Cardiac muscle cell (in vitro differentiated cells and primary cell): ENCODE measurements around the gene PAGE4. TPM values are rescaled to one million over a fixed set of nuclear protein-coding genes. Genes with fewer than 3 reads are reported as not detected.

Experiments
- DNase-seq, 2 donors: peaks; one replicate each; pipeline versions ENCODE4 v3.0.0 to v3.0.0-alpha.2; 2010 to 2017; ENCODE audit warnings: low read depth in 1 of 2, low spot score in 1 of 2
- H3K27ac ChIP-seq: fragments of 200-600 bp; sonication (generic); 2 replicates; pipeline ENCODE4 v1.5.1; 2016
- H3K27me3 ChIP-seq: fragments of 200-600 bp; sonication (generic); 2 replicates; pipeline ENCODE4 v1.6.0; 2016; ENCODE audit warnings: control low read depth
- H3K36me3 ChIP-seq: fragments of 200-600 bp; sonication (generic); 2 replicates; pipeline ENCODE4 v1.5.1; 2016; ENCODE audit warnings: control low read depth
- H3K4me1 ChIP-seq: fragments of 200-600 bp; sonication (generic); 2 replicates; pipeline ENCODE4 v1.8.1; 2017; ENCODE audit warnings: low read depth, mild to moderate bottlenecking, mixed run types
- H3K4me3 ChIP-seq: fragments of 200-600 bp; sonication (generic); 2 replicates; pipeline ENCODE4 v1.5.1; 2016; ENCODE audit warnings: mild to moderate bottlenecking
- H3K9me3 ChIP-seq: fragments of 200-600 bp; sonication (generic); 2 replicates; pipeline ENCODE4 v1.5.1; 2017; ENCODE audit warnings: low read depth, mild to moderate bottlenecking, control low read depth
- polyA plus RNA-seq: library from polyadenylated mRNA; unstranded; fragments of >200 nt; fragmentation: Nextera tagmentation; extraction: Ambion mirVana; gene quantifications from 2 replicates; pipeline ENCODE4 v1.2.1, GENCODE V29; 2016
- total RNA-seq: library from RNA; depleted of rRNA; stranded (reverse); fragments of >200 nt; gene quantifications from 2 replicates; pipeline ENCODE4 v1.2.3, GENCODE V29; 2016
- TF ChIP-seq, protein P1 (sequence below): IDR thresholded peaks from 2 replicates; pipeline ENCODE4 v1.5.1; 2012; ENCODE audit warnings: low read depth, mild to moderate bottlenecking, low read length

The PAGE4 gene, protein sequence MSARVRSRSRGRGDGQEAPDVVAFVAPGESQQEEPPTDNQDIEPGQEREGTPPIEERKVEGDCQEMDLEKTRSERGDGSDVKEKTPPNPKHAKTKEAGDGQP
- total RNA-seq = not detected in 2 replicates
- polyA plus RNA-seq = not detected in 2 replicates

DNA sequence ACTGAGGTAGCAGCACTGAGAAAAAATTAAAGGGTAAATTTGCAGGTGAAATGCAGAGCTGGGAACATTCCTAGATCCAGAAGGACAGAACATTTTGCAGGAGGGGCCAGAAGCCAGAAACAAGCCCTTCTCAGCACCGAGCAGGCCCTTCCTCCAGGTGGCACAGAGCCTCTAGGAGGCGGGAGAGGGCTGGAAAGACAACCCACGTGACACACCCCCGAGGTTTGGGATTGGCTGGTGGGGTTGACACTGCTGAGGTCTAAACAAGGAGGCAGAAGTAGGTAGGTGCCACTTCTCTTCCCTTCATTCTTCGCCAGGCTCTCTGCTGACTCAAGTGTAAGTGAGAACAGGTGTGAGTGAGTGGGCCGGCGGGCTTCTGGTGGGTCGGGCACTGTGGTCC lies at the start of gene PAGE4:
Gene PAGE4, plus strand, starts transcription at position 288 of the 400 bp plus-strand sequence. CDS start 1,126 bp downstream, outside the sequence.
- no peak within 1 kb of the TSS for H3K27ac ChIP-seq
- H3K36me3 ChIP-seq = no peaks in the 10 kb centered on the region
- no peaks in the 10 kb centered on the region for H3K9me3 ChIP-seq
- TF ChIP-seq, protein P1, sequence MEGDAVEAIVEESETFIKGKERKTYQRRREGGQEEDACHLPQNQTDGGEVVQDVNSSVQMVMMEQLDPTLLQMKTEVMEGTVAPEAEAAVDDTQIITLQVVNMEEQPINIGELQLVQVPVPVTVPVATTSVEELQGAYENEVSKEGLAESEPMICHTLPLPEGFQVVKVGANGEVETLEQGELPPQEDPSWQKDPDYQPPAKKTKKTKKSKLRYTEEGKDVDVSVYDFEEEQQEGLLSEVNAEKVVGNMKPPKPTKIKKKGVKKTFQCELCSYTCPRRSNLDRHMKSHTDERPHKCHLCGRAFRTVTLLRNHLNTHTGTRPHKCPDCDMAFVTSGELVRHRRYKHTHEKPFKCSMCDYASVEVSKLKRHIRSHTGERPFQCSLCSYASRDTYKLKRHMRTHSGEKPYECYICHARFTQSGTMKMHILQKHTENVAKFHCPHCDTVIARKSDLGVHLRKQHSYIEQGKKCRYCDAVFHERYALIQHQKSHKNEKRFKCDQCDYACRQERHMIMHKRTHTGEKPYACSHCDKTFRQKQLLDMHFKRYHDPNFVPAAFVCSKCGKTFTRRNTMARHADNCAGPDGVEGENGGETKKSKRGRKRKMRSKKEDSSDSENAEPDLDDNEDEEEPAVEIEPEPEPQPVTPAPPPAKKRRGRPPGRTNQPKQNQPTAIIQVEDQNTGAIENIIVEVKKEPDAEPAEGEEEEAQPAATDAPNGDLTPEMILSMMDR = no peak
- DNase-seq = no peak
- H3K27me3 ChIP-seq = peaks cover 3% of the 10 kb centered on the region
- H3K4me1 ChIP-seq = no peaks in the 10 kb centered on the region
- H3K4me3 ChIP-seq = no peak within 1 kb of the TSS

- DNase-seq = no peak
- H3K4me1 ChIP-seq = no peaks in the 10 kb centered on the region
- H3K36me3 ChIP-seq = no peaks in the 10 kb centered on the region
Measured at GRCh38 chrX:49784747-49785280, 44.3 kb upstream of the PAGE4 start.

DNA sequence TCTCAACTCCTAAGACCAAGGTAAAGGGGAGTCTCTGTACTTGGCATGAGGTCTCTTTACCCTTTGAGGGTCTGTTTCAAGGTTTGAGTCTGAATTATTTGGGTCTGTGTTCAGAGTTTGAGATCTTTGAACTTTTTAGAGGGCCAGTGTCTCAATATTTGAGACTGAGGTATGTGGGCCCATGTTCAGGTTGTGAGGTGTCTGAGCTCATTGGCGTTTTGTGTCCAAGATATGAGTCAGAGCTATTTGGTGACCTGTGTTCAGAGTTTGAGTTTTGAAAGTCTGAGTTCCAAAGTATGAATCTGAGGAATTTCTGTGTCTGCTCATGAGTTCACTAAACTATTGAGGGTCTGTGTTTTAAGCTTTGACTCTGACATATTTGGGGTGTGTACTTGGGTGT lies 36.7 kb upstream of the PAGE4 start:
- DNase-seq = no peak
- Histone ChIP-seq H3K36me3 (no peaks in the 10 kb centered on the region), H3K9me3 (no peaks in the 10 kb centered on the region), H3K4me3 (no peak overlapping the region), H3K27me3 (no peaks in the 10 kb centered on the region), H3K4me1 (no peaks in the 10 kb centered on the region), H3K27ac (no peak overlapping the region)
- TF ChIP-seq, protein P1 = no peak

More at GRCh38 chrX:49784747-49785280, 44.3 kb upstream of the PAGE4 start:
- Histone ChIP-seq H3K4me3 (no peak overlapping the region), H3K27ac (no peak overlapping the region), H3K9me3 (no peaks in the 10 kb centered on the region), H3K27me3 (no peaks in the 10 kb centered on the region)
- TF ChIP-seq, protein P1 = no peak

DNA sequence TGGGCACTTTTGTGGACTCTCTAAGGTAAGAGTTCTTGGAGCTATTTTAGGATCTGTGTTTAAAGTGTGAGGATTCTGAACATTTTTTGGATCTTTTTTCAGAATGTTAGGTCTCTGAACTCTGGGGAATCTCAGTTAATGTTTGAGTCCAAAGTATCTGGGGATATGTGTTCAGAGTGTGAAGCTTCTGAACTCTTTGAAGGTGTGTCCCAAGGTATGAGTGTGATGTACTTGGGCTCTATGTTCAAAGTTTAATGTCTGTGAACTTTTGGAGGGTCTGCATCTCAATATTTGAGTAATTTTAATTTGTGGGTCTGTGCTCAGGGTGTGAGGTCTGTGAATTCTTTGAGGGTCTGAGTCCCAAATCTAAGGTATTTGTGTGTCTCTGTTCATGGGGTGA lies 35.4 kb upstream of the PAGE4 start:
- no peaks in the 10 kb centered on the region for H3K27me3 ChIP-seq
- no peak for DNase-seq
- H3K36me3 ChIP-seq = no peaks in the 10 kb centered on the region
- no peaks in the 10 kb centered on the region for H3K9me3 ChIP-seq
- no peak overlapping the region for H3K4me3 ChIP-seq
- H3K4me1 ChIP-seq = no peaks in the 10 kb centered on the region
- no peak overlapping the region for H3K27ac ChIP-seq
- TF ChIP-seq, protein P1 = no peak

- Histone ChIP-seq H3K27me3 (no peaks in the 10 kb centered on the region), H3K36me3 (no peaks in the 10 kb centered on the region), H3K4me1 (no peaks in the 10 kb centered on the region), H3K27ac (no peak overlapping the region), H3K4me3 (no peak overlapping the region), H3K9me3 (no peaks in the 10 kb centered on the region)
- DNase-seq = no peak
- TF ChIP-seq, protein P1 = no peak
Measured at GRCh38 chrX:49799828-49800227, 29.3 kb upstream of the PAGE4 start.
